GM12892 (cell line): Measurements from ENCODE around the gene REPS2.

ENCODE experiments used
- DNase-seq: peaks from one replicate; pipeline ENCODE4 v3.0.0; 2011; ENCODE audit not compliant: insufficient read length
- FAIRE-seq: peaks from 2 replicates; lab custom pipeline; 2011; peaks lifted over from hg19 to GRCh38; lab: Jason Lieb, UNC
- POLR2A ChIP-seq: IDR thresholded peaks from 2 replicates; pipeline ENCODE4 v1.6.1; 2011; ENCODE audit warnings: low read depth, low read length, control low read depth
- POLR2AphosphoS5 ChIP-seq: IDR thresholded peaks from 2 replicates; pipeline ENCODE4 v1.6.1; 2011; ENCODE audit warnings: low read depth, low read length, control low read depth
- TAF1 ChIP-seq: IDR thresholded peaks from 2 replicates; pipeline ENCODE4 v1.6.1; 2011; ENCODE audit warnings: low read depth, mild to moderate bottlenecking, control low read depth, low read length, borderline replicate concordance

The REPS2 gene

GRCh38 chrX:17077361-17077760 is 130.9 kb downstream of the REPS2 start:
- FAIRE-seq (no peak), DNase-seq (no peak)
- TF ChIP-seq POLR2AphosphoS5 = no peak
- TF ChIP-seq POLR2A = no peak
- no peak for TF ChIP-seq TAF1

DNA sequence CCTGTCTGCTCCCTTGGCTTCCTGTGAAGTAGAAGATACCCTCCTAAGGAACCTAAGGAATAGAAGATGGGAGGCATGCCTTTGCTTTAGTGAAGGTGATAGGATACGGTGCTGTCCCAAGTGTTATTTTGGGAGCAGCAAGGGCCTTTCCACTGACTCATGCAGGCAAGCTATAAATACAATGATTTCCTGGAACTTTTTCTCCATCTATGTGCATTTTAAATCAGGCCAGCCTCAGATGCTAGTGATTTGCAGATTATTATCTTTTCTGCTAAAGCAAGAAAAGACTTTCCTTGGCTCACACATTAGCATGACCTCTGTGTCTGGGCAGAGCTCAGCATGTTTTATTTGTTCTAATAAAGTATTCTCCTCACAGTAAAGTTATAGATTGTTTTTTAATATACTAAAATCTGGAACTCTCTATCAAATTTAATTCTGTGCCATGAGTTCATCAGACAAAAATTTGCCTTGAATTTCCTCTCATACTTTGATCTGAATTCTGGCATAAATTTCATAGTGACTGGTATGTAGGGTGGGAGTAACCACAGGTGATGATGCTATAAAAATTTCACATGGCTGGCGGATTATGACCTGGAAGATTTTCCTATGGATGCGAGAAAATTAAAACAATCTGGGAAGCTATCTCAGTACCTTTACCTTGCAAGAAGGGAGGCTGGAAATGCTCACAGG is 131.7 kb downstream of the REPS2 start:
- no peak for FAIRE-seq
- DNase-seq = no peak
- TF ChIP-seq POLR2AphosphoS5 (no peak), POLR2A (no peak), TAF1 (no peak)

DNA sequence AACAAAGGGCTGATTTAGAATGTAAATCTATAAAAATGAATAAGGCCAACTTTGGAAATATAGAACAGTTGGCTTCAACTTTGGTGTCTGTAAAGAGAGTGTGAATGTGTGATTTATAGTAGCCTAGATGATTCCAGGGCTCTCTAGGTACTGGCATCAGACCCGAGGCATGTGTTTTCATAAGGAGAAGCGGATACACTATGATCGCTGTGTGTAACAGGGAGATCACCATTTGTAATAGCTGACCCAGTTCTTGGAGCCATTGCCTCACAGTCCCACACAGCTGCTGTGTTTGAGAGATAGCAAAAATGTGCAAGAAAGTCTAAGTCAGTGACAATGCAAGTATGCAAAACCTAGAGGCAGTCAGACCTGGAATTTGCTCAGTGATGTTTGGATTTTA is 135.1 kb downstream of the REPS2 start:
- TF ChIP-seq POLR2A = no peak
- TF ChIP-seq POLR2AphosphoS5 = no peak
- no peak for TF ChIP-seq TAF1
- DNase-seq (no peak), FAIRE-seq (no peak)

GRCh38 chrX:17081968-17082367 is 135.5 kb downstream of the REPS2 start:
- TF ChIP-seq POLR2A (no peak), POLR2AphosphoS5 (no peak), TAF1 (no peak)
- FAIRE-seq = no peak
- DNase-seq = no peak

- TF ChIP-seq POLR2AphosphoS5 (no peak), TAF1 (no peak), POLR2A (no peak)
- no peak for FAIRE-seq
- DNase-seq = no peak
Observed at GRCh38 chrX:17082831-17083230, 136.4 kb downstream of the REPS2 start.

- TF ChIP-seq POLR2A (no peak), TAF1 (no peak), POLR2AphosphoS5 (no peak)
- FAIRE-seq (no peak), DNase-seq (no peak)
Observed at GRCh38 chrX:17086317-17086716, 139.9 kb downstream of the REPS2 start.

GRCh38 chrX:17095161-17095560 is 148.7 kb downstream of the REPS2 start:
- TF ChIP-seq POLR2A (no peak), POLR2AphosphoS5 (no peak), TAF1 (no peak)
- no peak for FAIRE-seq
- no peak for DNase-seq

GRCh38 chrX:17098516-17099247 is 152.2 kb downstream of the REPS2 start:
- TF ChIP-seq POLR2A (no peak), TAF1 (no peak), POLR2AphosphoS5 (no peak)
- FAIRE-seq = no peak
- DNase-seq = no peak

GRCh38 chrX:17104433-17104832 is 158.0 kb downstream of the REPS2 start:
- TF ChIP-seq POLR2A (no peak), TAF1 (no peak), POLR2AphosphoS5 (no peak)
- no peak for FAIRE-seq
- no peak for DNase-seq

DNA sequence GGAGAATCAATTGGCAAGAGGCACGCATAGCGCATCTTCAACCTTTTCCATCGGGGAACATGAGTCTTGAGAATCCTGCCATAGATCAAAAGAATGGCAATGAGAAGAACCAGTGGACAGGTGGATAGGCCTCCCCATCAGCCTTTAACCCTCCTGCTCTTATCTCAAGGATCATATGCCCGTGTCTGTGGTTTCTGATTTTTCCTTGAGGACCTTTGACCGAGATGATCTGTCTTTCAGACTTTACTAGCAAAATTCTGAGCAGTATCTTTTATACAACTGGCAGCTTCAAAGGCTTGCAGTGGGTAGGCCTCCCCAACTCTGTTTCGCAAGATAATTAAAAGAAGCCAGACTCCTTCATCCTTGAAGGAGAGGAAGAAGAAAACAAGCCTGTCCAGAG is 174.4 kb downstream of the REPS2 start:
- FAIRE-seq (no peak), DNase-seq (no peak)
- TF ChIP-seq TAF1 (no peak), POLR2A (no peak), POLR2AphosphoS5 (no peak)

DNA sequence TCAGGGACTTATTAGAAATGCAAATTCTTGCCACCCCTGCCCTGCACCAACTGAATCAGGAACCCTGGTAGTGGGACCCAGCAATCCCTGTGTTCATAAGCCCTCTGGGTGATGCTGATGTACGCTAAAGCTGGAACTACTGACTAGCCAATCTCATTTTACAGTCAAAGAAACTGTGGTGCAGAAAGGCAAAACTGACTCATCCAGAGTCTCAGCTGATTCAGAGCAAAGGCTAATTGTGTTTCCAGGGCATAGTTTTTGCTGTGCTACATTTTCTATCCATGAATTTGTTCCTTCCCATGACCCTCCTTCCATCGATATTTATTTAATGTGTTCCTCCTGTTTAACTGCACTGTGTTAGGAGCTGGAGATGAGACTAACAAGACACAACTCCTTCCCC is 207.5 kb downstream of the REPS2 start:
- no peak for FAIRE-seq
- DNase-seq = no peak
- TF ChIP-seq POLR2AphosphoS5 = no peak
- TF ChIP-seq POLR2A = no peak
- TF ChIP-seq TAF1 = no peak

DNA sequence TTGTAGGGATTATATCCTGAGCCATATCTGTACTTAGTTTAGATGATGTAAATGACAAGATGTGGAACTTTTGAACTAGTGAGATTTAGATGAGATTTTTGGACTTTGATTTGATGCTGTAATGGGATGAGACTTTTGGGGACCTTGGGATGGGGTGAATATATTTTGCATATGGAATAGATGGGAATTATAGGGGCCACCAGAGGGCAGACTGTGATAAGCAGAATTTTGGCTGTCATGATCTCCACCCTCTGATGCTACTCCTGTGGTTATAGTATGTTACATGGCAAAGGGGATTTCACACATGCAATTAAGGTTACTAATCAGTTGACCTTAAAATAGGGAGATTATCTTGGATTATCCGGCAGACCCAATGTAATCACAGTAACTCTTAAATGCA is 214.5 kb downstream of the REPS2 start:
- FAIRE-seq (no peak), DNase-seq (no peak)
- TF ChIP-seq POLR2AphosphoS5 (no peak), TAF1 (no peak), POLR2A (no peak)
